Loucy (cell line): ENCODE measurements around the gene COX17.

ENCODE experiments used
- H2AFZ ChIP-seq: fragments of 200-600 bp; sonication (generic); 2 replicates; pipeline ENCODE4 v1.6.0; 2016; ENCODE audit warnings: antibody characterized with exemption, mild to moderate bottlenecking, low read length, moderate library complexity
- H3F3A ChIP-seq: fragments of 200-600 bp; 2 replicates; pipeline ENCODE4 v1.6.0; 2016; ENCODE audit warnings: antibody characterized with exemption, low read depth, mild to moderate bottlenecking
- H3K27me3 ChIP-seq: fragments of 200-600 bp; sonication (generic); 2 replicates; pipeline ENCODE4 v1.6.1; 2014; ENCODE audit warnings: low read length, mild to moderate bottlenecking; ENCODE audit not compliant: insufficient read depth, poor library complexity, severe bottlenecking
- H3K36me3 ChIP-seq: fragments of 200-600 bp; sonication (generic); 2 replicates; pipeline ENCODE4 v1.6.1; 2016; ENCODE audit warnings: low read length; ENCODE audit not compliant: insufficient read depth
- H3K4me1 ChIP-seq: fragments of 200-600 bp; sonication (generic); 2 replicates; pipeline ENCODE4 v1.5.1; 2014; ENCODE audit warnings: low read length, mild to moderate bottlenecking; ENCODE audit not compliant: insufficient read depth, poor library complexity, severe bottlenecking
- H3K4me2 ChIP-seq: fragments of 200-600 bp; sonication (generic); 2 replicates; pipeline ENCODE4 v1.6.0; 2014; ENCODE audit warnings: antibody characterized with exemption, low read length, low read depth, mild to moderate bottlenecking; ENCODE audit not compliant: poor library complexity, severe bottlenecking
- H3K4me3 ChIP-seq: fragments of 200-600 bp; sonication (generic); 2 replicates; pipeline ENCODE4 v1.5.1; 2014; ENCODE audit warnings: low read length, mild to moderate bottlenecking, mixed read lengths; ENCODE audit not compliant: poor library complexity, severe bottlenecking
- H3K79me2 ChIP-seq: fragments of 200-600 bp; sonication (generic); 2 replicates; pipeline ENCODE4 v1.6.1; 2014; ENCODE audit warnings: low read length; ENCODE audit not compliant: insufficient read depth
- H3K9ac ChIP-seq: fragments of 200-600 bp; sonication (generic); 2 replicates; pipeline ENCODE4 v1.6.0; 2014; ENCODE audit warnings: mild to moderate bottlenecking, low read depth, low read length, moderate library complexity; ENCODE audit not compliant: poor library complexity, severe bottlenecking
- H3K9me2 ChIP-seq: fragments of 200-600 bp; sonication (generic); replicated peaks from 2 replicates; pipeline ENCODE4 v1.6.1; 2016; ENCODE audit warnings: low read depth, low read length, mixed read lengths
- H3K9me3 ChIP-seq: fragments of 200-600 bp; sonication (generic); 2 replicates; pipeline ENCODE4 v1.6.1; 2014; ENCODE audit warnings: mild to moderate bottlenecking, antibody characterized with exemption, low read length, low read depth; ENCODE audit not compliant: insufficient read depth
- H4K20me1 ChIP-seq: fragments of 200-600 bp; sonication (generic); 2 replicates; pipeline ENCODE4 v1.6.0; 2014; ENCODE audit warnings: antibody characterized with exemption, low read length, mild to moderate bottlenecking; ENCODE audit not compliant: insufficient read depth, poor library complexity, severe bottlenecking
- EZH2phosphoT487 ChIP-seq: fragments of 200-600 bp; IDR thresholded peaks from 2 replicates; pipeline ENCODE4 v1.6.1; 2018; ENCODE audit warnings: antibody characterized with exemption, mild to moderate bottlenecking, moderate library complexity, borderline replicate concordance
- TF ChIP-seq, protein P1 (sequence below): fragments of 200-600 bp; sonication (generic); conservative IDR thresholded peaks from 2 replicates; pipeline ENCODE4 v1.5.1; 2014; ENCODE audit warnings: mild to moderate bottlenecking, antibody characterized with exemption, low read length

COX17 gene

DNA sequence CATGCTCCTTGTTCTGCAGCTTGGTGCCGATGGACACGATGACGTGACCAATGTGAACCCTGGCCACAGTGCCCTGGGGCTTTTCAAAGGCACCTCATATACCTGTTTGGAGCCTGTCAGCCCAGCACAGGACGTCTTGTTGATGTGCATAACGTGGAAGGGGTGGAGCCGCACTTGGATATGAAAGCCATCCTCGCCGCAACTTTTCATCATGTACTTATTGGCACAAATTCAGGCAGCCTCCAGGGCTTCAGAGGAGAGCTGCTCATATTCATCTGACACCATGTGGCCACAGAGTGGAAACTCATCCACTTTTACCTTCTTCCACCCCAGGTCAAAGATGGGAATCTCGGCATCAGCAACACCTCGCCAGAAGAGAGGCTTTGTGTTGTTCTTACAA, 41.5 kb downstream of the COX17 start:
- Histone ChIP-seq H3K9me2 (no peaks in the 10 kb centered on the region), H4K20me1 (no peaks in the 10 kb centered on the region), H3K36me3 (no peaks in the 10 kb centered on the region), H3K4me1 (peaks cover 11% of the 10 kb centered on the region), H3K9ac (no peak overlapping the region), H3K4me2 (no peak overlapping the region), H3F3A (no peaks in the 10 kb centered on the region), H3K27me3 (no peaks in the 10 kb centered on the region), H3K9me3 (no peaks in the 10 kb centered on the region), H3K4me3 (no peak overlapping the region), H2AFZ (no peak overlapping the region), H3K79me2 (no peaks in the 10 kb centered on the region)
- no peak for TF ChIP-seq EZH2phosphoT487
- TF ChIP-seq, protein P1, sequence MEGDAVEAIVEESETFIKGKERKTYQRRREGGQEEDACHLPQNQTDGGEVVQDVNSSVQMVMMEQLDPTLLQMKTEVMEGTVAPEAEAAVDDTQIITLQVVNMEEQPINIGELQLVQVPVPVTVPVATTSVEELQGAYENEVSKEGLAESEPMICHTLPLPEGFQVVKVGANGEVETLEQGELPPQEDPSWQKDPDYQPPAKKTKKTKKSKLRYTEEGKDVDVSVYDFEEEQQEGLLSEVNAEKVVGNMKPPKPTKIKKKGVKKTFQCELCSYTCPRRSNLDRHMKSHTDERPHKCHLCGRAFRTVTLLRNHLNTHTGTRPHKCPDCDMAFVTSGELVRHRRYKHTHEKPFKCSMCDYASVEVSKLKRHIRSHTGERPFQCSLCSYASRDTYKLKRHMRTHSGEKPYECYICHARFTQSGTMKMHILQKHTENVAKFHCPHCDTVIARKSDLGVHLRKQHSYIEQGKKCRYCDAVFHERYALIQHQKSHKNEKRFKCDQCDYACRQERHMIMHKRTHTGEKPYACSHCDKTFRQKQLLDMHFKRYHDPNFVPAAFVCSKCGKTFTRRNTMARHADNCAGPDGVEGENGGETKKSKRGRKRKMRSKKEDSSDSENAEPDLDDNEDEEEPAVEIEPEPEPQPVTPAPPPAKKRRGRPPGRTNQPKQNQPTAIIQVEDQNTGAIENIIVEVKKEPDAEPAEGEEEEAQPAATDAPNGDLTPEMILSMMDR = no peak

DNA sequence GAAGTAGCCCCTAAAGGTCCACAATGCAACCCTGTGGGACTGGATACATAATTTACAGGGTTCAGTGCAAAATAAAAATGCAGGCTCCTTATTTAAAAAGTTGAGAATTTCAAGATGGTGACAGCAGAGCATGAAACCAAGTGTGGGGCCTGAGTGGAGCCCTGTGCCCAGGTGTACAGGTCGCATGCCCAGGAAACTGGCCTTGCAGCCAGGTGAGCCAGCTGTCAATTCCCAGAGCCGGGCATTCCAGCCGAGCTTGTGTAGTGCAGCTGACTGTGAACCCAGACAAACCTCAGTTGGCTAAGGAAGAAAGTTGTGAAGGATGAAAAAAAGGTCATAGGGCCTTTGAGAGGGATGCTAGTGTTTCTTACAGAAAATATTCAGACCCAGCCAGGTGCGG, 44.4 kb downstream of the COX17 start:
- H3K4me2 ChIP-seq = no peak overlapping the region

DNA sequence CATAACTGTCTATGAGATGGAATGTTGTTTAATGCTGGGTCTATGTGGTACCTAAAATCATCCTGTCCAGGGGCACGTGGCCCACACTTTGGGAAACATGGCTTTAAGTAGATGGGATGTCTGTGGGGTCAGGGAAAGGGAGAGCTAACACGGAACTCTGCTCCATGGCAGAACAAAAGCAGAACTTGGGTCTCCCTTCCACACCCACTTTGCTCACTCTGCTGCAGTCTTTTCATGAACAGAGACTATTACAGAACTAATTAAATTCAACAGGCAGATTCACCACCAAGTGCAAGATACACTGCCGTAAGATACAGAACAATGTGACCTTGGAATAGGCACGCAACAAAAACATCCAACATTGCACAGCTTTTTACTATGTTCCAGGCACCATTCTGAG, 45.0 kb downstream of the COX17 start:
- Histone ChIP-seq H3F3A (no peaks in the 10 kb centered on the region), H3K4me3 (no peak overlapping the region), H3K4me2 (no peak overlapping the region), H4K20me1 (no peaks in the 10 kb centered on the region), H3K9me3 (no peaks in the 10 kb centered on the region), H2AFZ (no peak overlapping the region), H3K9ac (no peak overlapping the region), H3K79me2 (no peaks in the 10 kb centered on the region), H3K9me2 (no peaks in the 10 kb centered on the region), H3K27me3 (no peaks in the 10 kb centered on the region), H3K4me1 (no peaks in the 10 kb centered on the region), H3K36me3 (no peaks in the 10 kb centered on the region)
- no peak for TF ChIP-seq EZH2phosphoT487
- TF ChIP-seq, protein P1 = no peak

More for the DNA sequence above, 44.4 kb downstream of the COX17 start:
- Histone ChIP-seq H3K4me1 (no peaks in the 10 kb centered on the region), H3K4me3 (no peak overlapping the region), H4K20me1 (no peaks in the 10 kb centered on the region), H3K79me2 (no peaks in the 10 kb centered on the region), H3K9me3 (no peaks in the 10 kb centered on the region), H2AFZ (no peak overlapping the region), H3K9me2 (no peaks in the 10 kb centered on the region), H3K36me3 (no peaks in the 10 kb centered on the region), H3K9ac (no peak overlapping the region), H3F3A (no peaks in the 10 kb centered on the region), H3K27me3 (no peaks in the 10 kb centered on the region)
- TF ChIP-seq, protein P1 = no peak
- no peak for TF ChIP-seq EZH2phosphoT487
